Measurements from ENCODE around the gene CYBC1. TPM values are rescaled to one million over a fixed set of nuclear protein-coding genes. Genes with fewer than 3 reads are reported as not detected.

Gene CYBC1
- total RNA-seq, 1 experiment from 2014 or later, result 95.4 TPM

DNA sequence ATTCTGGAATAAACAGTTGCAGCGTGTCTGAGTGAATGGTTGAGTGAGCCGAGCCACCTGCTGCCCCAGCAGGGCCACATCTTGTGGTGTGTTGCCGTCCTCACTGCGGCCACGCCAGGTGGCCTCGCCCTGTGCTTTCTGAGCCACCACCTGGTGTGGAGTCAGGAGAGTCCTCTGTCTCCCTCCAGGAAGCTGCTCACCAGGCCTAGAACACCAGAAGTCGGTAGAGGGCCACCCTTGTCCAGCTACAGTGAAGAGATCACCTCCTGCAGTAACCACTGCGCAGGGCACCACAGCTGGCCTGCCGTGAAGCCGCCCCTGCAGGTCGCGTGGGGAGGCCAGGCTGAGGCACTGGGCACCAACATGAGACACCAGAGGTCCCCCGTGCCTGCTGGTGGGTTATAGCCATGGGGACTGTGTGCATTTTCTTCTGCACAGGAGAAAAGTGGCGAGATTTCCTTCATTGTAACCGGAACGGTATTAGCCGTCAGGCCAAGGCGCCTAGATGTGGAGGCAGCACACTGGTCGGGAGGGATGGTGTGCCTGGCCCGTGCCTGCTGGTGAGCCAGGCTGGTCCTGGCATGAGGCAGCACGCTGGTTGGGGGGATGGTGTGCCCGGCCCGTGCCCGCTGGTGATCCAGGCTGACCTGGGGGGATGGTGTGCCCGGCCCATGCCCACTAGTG, 40.1 kb upstream of the CYBC1 start:
- no peak overlapping the region for H3K9ac ChIP-seq (ENCODE audit: low read length)
- H3K9me3 ChIP-seq (ENCODE audit: control insufficient read depth in 1 of 2, insufficient read depth in 1 of 2, low read depth in 1 of 2, low read length in 2 of 2), result no peaks in the 10 kb centered on the region
- intact Hi-C loops (cut with micrococcal nuclease), result loop anchor here (5.0 kb wide), 1 partner anchor 37 kb away; no protein-coding TSS in a partner anchor
- no peaks in the 10 kb centered on the region for H3K9me2 ChIP-seq (ENCODE audit: insufficient read depth)
- POLR2A ChIA-PET, result no interaction called here
- DNase-seq (ENCODE audit: low read depth, low spot score) (no peak), ATAC-seq (no peak)
- CTCF ChIA-PET, result no interaction called here
- H3K4me1 ChIP-seq (ENCODE audit: control insufficient read depth in 1 of 2, insufficient read depth in 2 of 2, low read length in 2 of 2), result peaks cover 26 to 34% of the 10 kb centered on the region in 2 experiments
- RAD21 ChIA-PET (ENCODE audit: low non-redundant PET in 1 of 2, low total read pairs in 2 of 2, uncharacterized antibody in 2 of 2, unreplicated experiment in 2 of 2), result no interaction called here
- TF ChIP-seq CBX3 (IDR thresholded peaks at IDR 0.05; ENCODE audit: low read depth) (no peak), TCF7L2 (IDR thresholded peaks at IDR 0.05; ENCODE audit: borderline replicate concordance, extremely low read depth, insufficient read depth, insufficient read length) (no peak), ELF1 (IDR thresholded peaks at IDR 0.05; ENCODE audit: borderline replicate concordance, low read depth) (no peak), JUND (IDR thresholded peaks at IDR 0.05) (no peak), EZH2 (IDR thresholded peaks at IDR 0.05) (no peak), EGR1 (IDR thresholded peaks at IDR 0.05; ENCODE audit: low read depth) (no peak), FOSL1 (IDR thresholded peaks at IDR 0.05; ENCODE audit: low read depth) (no peak), ZNF274 (IDR thresholded peaks at IDR 0.05; ENCODE audit: low read depth, low read length) (no peak)
- TF ChIP-seq, protein P1, sequence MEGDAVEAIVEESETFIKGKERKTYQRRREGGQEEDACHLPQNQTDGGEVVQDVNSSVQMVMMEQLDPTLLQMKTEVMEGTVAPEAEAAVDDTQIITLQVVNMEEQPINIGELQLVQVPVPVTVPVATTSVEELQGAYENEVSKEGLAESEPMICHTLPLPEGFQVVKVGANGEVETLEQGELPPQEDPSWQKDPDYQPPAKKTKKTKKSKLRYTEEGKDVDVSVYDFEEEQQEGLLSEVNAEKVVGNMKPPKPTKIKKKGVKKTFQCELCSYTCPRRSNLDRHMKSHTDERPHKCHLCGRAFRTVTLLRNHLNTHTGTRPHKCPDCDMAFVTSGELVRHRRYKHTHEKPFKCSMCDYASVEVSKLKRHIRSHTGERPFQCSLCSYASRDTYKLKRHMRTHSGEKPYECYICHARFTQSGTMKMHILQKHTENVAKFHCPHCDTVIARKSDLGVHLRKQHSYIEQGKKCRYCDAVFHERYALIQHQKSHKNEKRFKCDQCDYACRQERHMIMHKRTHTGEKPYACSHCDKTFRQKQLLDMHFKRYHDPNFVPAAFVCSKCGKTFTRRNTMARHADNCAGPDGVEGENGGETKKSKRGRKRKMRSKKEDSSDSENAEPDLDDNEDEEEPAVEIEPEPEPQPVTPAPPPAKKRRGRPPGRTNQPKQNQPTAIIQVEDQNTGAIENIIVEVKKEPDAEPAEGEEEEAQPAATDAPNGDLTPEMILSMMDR (IDR thresholded peaks at IDR 0.05 in 2 of 3, conservative IDR thresholded peaks at IDR 0.05 in 1 of 3; ENCODE audit: borderline replicate concordance in 1 of 3, insufficient read depth in 1 of 3, low read depth in 2 of 3, low read length in 2 of 3), result no peak
- TF ChIP-seq, protein P2, sequence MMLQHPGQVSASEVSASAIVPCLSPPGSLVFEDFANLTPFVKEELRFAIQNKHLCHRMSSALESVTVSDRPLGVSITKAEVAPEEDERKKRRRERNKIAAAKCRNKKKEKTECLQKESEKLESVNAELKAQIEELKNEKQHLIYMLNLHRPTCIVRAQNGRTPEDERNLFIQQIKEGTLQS (IDR thresholded peaks at IDR 0.05), result no peak
- TF ChIP-seq, protein P3, sequence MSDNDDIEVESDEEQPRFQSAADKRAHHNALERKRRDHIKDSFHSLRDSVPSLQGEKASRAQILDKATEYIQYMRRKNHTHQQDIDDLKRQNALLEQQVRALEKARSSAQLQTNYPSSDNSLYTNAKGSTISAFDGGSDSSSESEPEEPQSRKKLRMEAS (IDR thresholded peaks at IDR 0.05), result no peak
- no TSS peak for BruUV-seq (replicated peaks)
- H3K36me3 ChIP-seq (ENCODE audit: control insufficient read depth in 1 of 2, insufficient read depth in 2 of 2, low read length in 2 of 2), result peaks cover 7 to 9% of the 10 kb centered on the region in 2 experiments; a peak in 2 of 4 replicates
- no peaks in the 10 kb centered on the region for H3K27me3 ChIP-seq (ENCODE audit: insufficient read depth, low read length)
- H4K20me1 ChIP-seq (ENCODE audit: insufficient read depth), result no peaks in the 10 kb centered on the region
- no peak overlapping the region for H2AFZ ChIP-seq (ENCODE audit: low read depth, low read length, poor library complexity, severe bottlenecking)
- no peaks in the 10 kb centered on the region for H3K79me2 ChIP-seq (ENCODE audit: insufficient read depth, low read length)
- H3K4me3 ChIP-seq (replicated peaks in 1 of 2; ENCODE audit: low read depth in 1 of 2, low read length in 2 of 2), result no peak overlapping the region
- no peak overlapping the region for H3K4me2 ChIP-seq (ENCODE audit: low read length)
- H3K27ac ChIP-seq (ENCODE audit: low read depth, low read length), result no peak overlapping the region

Measured in HCT116 (cell line).